HG02938 (cell line): Measurements from ENCODE around the gene SLC6A9.
A peak's percentile ranks its signal among the peaks of the same experiment; 100 is the strongest.

Source experiments
- ATAC-seq: cut with Tn5 transposase; IDR thresholded peaks from one replicate; pipeline ENCODE4 v1.9.1; 2021; ENCODE audit warnings: mild to moderate bottlenecking, moderate library complexity; ENCODE audit not compliant: unreplicated experiment

SLC6A9 gene

GRCh38 chr1:44029911-44030604 is 1.2 kb downstream of the SLC6A9 start:
- peak; percentile 84 for ATAC-seq

GRCh38 chr1:44029260-44029910 is 1.9 kb downstream of the SLC6A9 start:
- ATAC-seq, result peak; percentile 9

- no peak for ATAC-seq
Measured at GRCh38 chr1:44027320-44027719, 3.9 kb downstream of the SLC6A9 start.

GRCh38 chr1:44025816-44026215 is 5.4 kb downstream of the SLC6A9 start:
- no peak for ATAC-seq

DNA sequence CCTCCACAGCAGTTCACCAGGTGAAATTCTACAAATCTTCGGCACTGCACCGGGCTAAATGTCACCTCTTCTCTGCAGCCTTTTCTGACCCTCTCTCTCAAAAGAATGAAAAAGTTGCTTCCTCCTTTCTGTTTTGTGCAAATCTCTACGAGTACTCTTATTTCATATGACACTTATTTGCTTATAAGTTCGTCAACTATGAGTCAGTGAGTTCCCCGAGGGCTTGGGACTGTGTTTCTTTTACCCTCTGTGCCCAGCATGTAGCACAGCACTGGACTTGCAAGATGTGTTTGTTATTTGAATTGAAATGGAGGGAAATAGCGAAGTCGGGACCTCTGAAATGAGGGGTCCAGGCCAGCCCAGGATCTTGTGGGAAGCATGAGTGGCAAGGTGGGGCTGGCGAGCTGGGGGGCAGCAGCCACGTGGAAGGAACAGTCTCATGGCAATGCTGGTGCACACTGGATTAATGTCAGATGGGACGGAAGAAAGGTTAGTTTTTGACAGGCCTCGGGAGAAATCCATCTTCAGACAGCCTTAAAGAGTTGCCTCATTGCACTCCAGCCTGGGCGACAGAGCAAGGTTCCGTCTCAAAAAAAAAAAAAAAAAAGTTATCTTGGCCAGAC is 6.2 kb downstream of the SLC6A9 start:
- no peak for ATAC-seq

GRCh38 chr1:44024031-44024902 is 7.0 kb downstream of the SLC6A9 start:
- no peak for ATAC-seq

DNA sequence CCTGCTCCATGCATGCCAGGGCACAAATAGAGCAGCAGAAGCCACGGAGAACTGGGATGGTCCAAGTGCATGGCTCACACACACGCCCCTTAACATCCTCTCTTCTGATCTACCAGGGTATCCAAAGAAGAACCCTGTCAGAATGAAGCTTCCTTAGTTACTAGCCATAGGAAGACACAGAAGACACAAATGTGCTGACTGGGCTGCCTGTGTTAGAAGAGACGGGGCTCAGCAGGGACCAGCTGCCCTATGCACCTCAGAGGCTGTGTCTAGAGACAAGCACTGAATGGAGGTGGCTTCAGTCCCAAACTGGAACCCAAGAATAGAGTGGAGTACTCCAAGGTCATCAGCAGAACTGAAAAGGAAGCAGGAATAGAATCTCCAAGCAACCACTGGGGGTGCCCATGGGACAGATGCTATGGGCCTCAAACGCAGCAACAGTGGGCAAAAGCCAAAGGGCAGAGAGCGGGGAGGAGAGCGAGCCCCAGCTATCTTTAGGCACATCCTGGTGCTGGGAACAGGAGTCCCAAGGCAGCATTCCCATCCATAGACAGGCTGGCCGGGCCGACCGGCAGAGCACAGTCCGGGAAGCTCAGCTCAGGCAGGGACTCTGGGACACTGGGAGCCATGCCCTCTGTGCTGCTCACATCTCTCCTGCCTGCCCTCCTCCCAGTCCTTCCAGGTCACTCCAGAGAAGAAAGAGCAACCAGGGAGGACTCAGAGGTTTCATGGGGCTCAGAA is 9.5 kb downstream of the SLC6A9 start:
- ATAC-seq, result no peak

- no peak for ATAC-seq
Measured at GRCh38 chr1:44021156-44021555, 10.1 kb downstream of the SLC6A9 start.

DNA sequence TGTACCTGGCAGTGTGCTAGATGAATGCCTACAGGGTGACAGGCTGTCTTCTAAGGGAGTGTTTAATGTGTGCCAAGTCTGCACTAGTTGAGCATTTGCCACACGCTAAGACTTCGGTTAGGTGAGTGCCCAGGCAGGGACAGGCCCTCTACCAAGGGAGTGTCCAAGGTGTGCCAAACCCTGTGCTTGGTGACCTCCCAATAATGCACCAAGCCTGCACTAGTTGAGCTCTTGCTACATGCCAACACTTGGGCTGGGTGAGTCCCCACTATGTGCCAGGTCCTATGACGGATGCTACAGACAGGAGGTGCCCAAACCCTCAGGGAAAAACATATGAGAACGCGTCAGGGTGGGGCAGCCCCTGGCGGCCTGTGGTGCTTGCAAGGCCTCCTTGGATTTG is 10.8 kb downstream of the SLC6A9 start:
- ATAC-seq, result no peak

DNA sequence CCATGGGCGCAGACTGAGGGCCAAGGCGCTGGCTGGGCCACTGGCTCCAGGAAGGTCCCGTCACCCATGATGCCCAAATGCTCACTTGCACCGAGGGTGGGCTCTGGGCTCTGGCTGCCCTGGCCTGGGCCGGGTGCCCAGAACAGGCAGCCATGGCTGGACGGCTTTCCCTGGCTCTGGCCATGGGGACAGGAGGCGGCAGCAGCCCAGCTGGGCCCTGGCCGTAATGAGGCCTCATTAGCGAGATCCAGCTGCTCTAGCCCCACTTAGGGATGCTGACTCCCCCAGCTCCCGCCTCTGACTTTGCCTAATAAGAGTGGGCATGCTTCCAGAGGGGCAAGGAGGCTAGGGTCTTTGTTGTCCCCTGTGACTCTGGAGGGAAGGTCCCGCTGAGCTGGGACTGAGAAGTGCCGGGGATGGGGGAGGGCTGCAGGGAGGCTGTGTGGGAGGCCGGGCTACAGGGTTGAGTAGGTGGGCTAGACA is 11.8 kb downstream of the SLC6A9 start:
- ATAC-seq, result no peak

GRCh38 chr1:44016890-44017400 is 14.3 kb downstream of the SLC6A9 start:
- ATAC-seq, result no peak

GRCh38 chr1:44016041-44016889 is 15.0 kb downstream of the SLC6A9 start:
- no peak for ATAC-seq

DNA sequence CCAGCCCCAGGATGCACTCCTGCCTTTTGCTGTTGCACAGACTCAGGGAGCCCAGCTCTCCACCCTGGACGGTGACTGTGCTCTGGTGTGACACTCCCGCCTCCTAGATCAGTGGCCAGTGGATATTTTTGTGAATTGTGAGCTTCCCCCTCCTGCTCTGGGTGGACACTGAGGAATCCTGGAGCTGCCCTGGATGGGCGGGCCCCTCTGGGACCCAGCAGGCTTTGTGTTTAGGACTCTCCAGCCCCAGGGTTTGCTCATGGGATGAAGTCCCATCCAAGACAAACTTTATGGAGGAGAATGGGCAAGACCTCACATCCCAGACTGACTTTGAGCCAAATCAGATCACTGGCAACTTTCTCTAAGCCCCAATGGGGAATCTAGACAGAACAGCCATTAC is 16.1 kb downstream of the SLC6A9 start:
- ATAC-seq, result no peak

DNA sequence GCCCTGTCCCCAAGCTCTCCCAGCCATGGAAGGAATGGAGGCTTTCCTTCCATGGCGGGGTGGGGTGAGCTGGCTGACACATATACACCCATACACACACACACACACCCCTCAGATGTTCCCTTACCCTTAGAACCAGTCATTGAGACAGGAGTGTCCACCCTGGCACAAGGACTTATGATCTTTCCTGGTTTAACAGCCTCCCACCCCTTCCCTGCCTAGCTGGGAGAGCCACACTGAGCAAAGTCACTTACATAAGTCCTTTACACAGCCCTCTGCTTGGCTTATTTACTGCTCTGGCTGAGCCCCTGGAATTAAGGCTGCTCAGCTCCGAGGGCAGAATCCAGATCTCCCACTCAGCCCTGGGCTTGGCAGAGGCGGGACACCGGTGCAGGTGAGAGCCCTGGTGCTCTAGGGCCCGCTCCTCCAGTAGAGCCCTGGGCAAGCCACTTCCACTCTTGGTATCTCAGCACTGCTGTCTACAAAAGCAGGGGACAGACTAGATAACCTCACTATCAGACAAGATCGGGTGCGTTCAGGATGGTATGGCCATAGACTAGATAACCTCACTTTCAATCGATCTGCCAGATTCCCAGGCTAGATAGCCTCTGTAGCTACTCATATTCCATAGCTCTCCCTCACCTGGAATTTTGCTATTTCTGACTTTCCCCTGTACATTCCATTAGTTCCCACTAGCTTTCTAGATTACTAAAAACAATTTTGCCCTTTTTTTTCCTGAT is 16.7 kb downstream of the SLC6A9 start:
- no peak for ATAC-seq

- ATAC-seq, result no peak
Measured at GRCh38 chr1:44013949-44014348, 17.3 kb downstream of the SLC6A9 start.

- no peak for ATAC-seq
Measured at GRCh38 chr1:44012941-44013609, 18.2 kb downstream of the SLC6A9 start.

GRCh38 chr1:44012404-44012803 is 18.9 kb downstream of the SLC6A9 start:
- ATAC-seq, result no peak

- no peak for ATAC-seq
Measured at GRCh38 chr1:44010935-44011471, 20.3 kb downstream of the SLC6A9 start.
